Activated T-cell treated with anti-CD3 and anti-CD28 coated beads, Interleukin-2, amount 50 U/mL, for 72 hours (primary cell): Measurements from ENCODE around the gene KCNE4. TPM values are rescaled to one million over a fixed set of nuclear protein-coding genes. Genes with fewer than 3 reads are reported as not detected.

Source experiments
- ATAC-seq, 2 donors: fragments of 150-1000 bp; cut with Tn5 transposase; replicated peaks in 1 of 2; 2 replicates each; pipeline ENCODE4 v1.10.0; 2021; ENCODE audit warnings: moderate library complexity in 2 of 2, mild to moderate bottlenecking in 1 of 2
- DNase-seq, 2 donors: peaks; one replicate each; pipeline ENCODE4 v3.0.0; 2021 to 2022; ENCODE audit warnings: mixed read lengths in 1 of 2
- H3K27ac Mint-ChIP-seq: one replicate; pipeline ENCODE4 v1.8.0; 2022; ENCODE audit warnings: mild to moderate bottlenecking, moderate library complexity, mixed read lengths
- H3K27me3 Mint-ChIP-seq: one replicate; pipeline ENCODE4 v1.8.0; 2022; ENCODE audit warnings: low read depth, mixed read lengths
- H3K36me3 Mint-ChIP-seq, 2 donors: one replicate each; pipeline ENCODE4 v1.8.0; 2022; ENCODE audit warnings: mixed read lengths in 2 of 2, mild to moderate bottlenecking in 1 of 2; ENCODE audit not compliant: insufficient read depth in 2 of 2
- H3K4me1 Mint-ChIP-seq: one replicate; pipeline ENCODE4 v1.8.0; 2022; ENCODE audit warnings: low read depth, mixed read lengths
- H3K4me3 Mint-ChIP-seq, 2 donors: one replicate each; pipeline ENCODE4 v1.8.0; 2022; ENCODE audit warnings: mild to moderate bottlenecking in 2 of 2, mixed read lengths in 2 of 2, moderate library complexity in 2 of 2
- H3K9me3 Mint-ChIP-seq, 2 donors: one replicate each; pipeline ENCODE4 v1.8.0; 2022; ENCODE audit warnings: mixed read lengths in 2 of 2
- total RNA-seq, 2 donors: library from RNA; stranded (reverse); gene quantifications; one replicate each; pipeline ENCODE4 v1.2.3, GENCODE V29; 2022

The KCNE4 gene
- total RNA-seq, 2 donors from 2014 or later = not detected

- no peaks in the 10 kb centered on the region for H3K36me3 Mint-ChIP-seq
- H3K27me3 Mint-ChIP-seq = no peaks in the 10 kb centered on the region
- H3K4me1 Mint-ChIP-seq = no peaks in the 10 kb centered on the region
- DNase-seq (no peak), ATAC-seq (no peak)
- H3K27ac Mint-ChIP-seq = no peak overlapping the region
- H3K9me3 Mint-ChIP-seq = no peaks in the 10 kb centered on the region
- no peak overlapping the region for H3K4me3 Mint-ChIP-seq
Observed at GRCh38 chr2:223104336-223105132, 52.5 kb downstream of the KCNE4 start.

Other genes with a start within 250 kb of the KCNE4 start
- gene ACSL3, start 191.2 kb upstream of the KCNE4 start, total RNA-seq = 10 to 100 TPM; 63.3 to 69.3 TPM